A673 (cell line): ENCODE results near the gene C1QTNF8.
A peak's percentile ranks its signal among the peaks of the same experiment; 100 is the strongest.

Source experiments
- EZH2 ChIP-seq: fragments of 200-600 bp; sonication (generic); IDR thresholded peaks from 2 replicates; pipeline ENCODE4 v1.6.1; 2017; ENCODE audit warnings: borderline replicate concordance, low read depth, mild to moderate bottlenecking, mixed read lengths, antibody characterized with exemption, low read length; ENCODE audit not compliant: poor library complexity, severe bottlenecking
- TF ChIP-seq, protein P1 (sequence below): fragments of 300-800, 200-600 bp; sonication (generic); conservative IDR thresholded peaks from 2 replicates; pipeline ENCODE4 v1.5.1; 2017; ENCODE audit warnings: low read depth, mild to moderate bottlenecking, antibody characterized with exemption, low read length, moderate library complexity, mixed read lengths

DNA sequence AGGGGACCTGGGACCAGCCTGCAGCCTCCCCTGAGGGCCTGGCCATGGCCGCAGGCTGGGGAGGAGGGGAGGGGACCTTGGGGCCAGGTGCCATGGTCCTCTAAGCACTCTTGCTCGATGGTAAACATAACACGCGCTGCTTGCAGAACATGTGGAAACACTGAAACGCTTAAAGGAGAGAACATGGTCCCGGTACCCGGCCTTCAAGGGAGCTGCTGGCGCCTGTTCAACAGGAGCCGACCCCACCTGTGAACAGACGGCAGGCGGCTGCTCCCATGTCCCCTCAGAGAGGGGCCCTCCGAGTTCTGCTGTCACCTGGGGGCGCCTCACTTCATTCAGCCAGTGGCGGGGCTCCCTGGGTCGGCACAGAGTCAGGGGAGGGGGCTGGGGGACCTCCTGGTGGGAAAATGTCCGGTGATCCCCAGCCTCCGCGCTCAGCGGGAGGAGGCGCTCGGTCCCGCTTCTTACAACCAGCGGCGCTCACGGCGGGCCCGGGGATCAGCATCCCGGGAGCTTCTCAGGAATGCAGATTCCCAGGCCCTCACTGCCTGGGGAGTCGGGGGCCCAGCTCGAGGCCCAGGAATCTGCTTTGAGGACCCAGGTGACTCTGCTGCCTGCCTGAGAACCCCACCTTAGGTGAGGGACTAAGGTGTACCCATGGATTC, 24.4 kb downstream of the C1QTNF8 start:
- TF ChIP-seq, protein P1, sequence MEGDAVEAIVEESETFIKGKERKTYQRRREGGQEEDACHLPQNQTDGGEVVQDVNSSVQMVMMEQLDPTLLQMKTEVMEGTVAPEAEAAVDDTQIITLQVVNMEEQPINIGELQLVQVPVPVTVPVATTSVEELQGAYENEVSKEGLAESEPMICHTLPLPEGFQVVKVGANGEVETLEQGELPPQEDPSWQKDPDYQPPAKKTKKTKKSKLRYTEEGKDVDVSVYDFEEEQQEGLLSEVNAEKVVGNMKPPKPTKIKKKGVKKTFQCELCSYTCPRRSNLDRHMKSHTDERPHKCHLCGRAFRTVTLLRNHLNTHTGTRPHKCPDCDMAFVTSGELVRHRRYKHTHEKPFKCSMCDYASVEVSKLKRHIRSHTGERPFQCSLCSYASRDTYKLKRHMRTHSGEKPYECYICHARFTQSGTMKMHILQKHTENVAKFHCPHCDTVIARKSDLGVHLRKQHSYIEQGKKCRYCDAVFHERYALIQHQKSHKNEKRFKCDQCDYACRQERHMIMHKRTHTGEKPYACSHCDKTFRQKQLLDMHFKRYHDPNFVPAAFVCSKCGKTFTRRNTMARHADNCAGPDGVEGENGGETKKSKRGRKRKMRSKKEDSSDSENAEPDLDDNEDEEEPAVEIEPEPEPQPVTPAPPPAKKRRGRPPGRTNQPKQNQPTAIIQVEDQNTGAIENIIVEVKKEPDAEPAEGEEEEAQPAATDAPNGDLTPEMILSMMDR = no peak
- peak; percentile 93 for TF ChIP-seq EZH2
